ENCODE data around the gene LINC01488.

Gene LINC01488
- total RNA-seq: 0 reads per million in 3 donors

DNA sequence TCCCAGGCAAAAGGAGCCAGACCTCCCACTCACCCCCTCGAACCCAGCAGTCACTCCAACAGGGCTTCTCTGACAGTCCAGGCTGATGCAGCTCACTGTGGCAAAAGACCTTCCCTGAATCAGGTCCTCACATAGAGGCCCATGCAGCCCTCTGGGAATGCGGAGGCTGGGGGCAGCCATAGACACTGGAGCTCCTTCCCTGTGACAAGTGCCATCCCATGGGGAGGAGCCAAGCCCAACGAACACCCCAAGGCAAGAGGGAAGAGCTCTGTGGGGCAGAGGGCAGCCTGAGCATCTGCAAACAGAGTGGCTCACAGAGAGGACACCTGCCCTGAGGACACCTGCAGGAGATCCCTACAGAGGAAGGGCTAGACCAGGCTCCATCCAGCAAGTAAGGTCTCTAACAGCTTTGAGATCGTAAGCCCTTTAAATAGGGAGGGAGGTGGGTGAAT lies at the start of gene LINC01488:
Gene LINC01488, plus strand, starts transcription at position 271 of the 452 bp plus-strand sequence.
- Histone ChIP-seq H3K36me3 (ENCODE audit: control insufficient read depth, insufficient read depth, low read length) (no peaks in the 10 kb centered on the region), H3K27ac (ENCODE audit: insufficient read depth, low read length, poor library complexity, severe bottlenecking) (no peak within 1 kb of the TSS), H3K4me1 (ENCODE audit: control insufficient read depth, insufficient read depth, low read length, poor library complexity, severe bottlenecking) (no peaks in the 10 kb centered on the region), H3K27me3 (replicated peaks; ENCODE audit: control insufficient read depth, insufficient read depth, low read length, poor library complexity, severe bottlenecking) (no peaks in the 10 kb centered on the region), H3K9me3 (ENCODE audit: control insufficient read depth, low read length) (no peaks in the 10 kb centered on the region), H3K4me3 (ENCODE audit: insufficient read depth, low read depth, low read length, poor library complexity, severe bottlenecking) (no peak within 1 kb of the TSS)
- DNase-seq: no peak

DNA sequence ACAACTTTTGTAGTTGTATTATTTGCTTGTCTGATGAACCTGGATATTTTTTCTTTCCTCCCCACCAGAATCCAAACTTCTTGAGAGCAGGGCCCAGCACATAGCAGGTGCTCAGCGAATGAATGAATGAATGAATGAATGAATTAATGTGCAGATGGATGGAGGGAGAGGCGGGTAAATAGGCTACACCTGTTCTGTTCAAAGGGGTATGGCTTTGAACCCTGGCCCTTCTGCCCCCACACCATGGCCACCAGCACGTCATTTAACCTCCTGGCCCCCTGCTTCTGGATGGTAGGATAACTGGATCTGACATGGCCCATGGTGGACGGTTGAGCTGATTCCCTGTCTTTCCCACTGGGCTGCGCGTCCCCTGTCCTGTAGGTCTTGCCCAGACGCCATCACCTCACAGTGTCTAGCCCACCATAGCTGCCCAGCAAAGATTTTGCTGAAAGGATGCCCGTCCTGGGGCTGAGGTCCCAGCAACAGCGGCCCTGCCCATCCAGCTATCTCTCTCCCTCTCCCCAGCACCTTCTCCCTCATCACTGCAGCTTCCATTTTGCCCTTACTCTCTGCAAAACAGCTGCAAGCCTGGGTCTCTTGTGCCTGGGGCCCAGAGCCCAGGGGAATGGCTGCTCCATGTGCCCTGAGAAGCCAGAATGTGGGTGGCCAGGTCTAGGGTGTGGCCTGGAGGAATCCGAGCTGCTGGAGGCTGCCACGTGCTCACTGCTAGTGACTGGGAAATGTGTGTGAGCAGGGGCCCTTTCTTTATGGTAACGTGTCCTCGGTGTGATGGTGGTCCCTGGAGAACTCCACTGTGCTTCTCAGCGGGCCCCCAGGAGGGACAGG lies 49.3 kb upstream of the LINC01488 start:
- no peaks in the 10 kb centered on the region for H3K9me3 ChIP-seq (ENCODE audit: control insufficient read depth, low read length)
- no peaks in the 10 kb centered on the region for H3K27me3 ChIP-seq (replicated peaks; ENCODE audit: control insufficient read depth, insufficient read depth, low read length, poor library complexity, severe bottlenecking)
- no peaks in the 10 kb centered on the region for H3K4me1 ChIP-seq (ENCODE audit: control insufficient read depth, insufficient read depth, low read length, poor library complexity, severe bottlenecking)
- no peak overlapping the region for H3K4me3 ChIP-seq (ENCODE audit: insufficient read depth, low read depth, low read length, poor library complexity, severe bottlenecking)
- DNase-seq: no peak
- no peaks in the 10 kb centered on the region for H3K36me3 ChIP-seq (ENCODE audit: control insufficient read depth, insufficient read depth, low read length)
- H3K27ac ChIP-seq (ENCODE audit: insufficient read depth, low read length, poor library complexity, severe bottlenecking): no peak overlapping the region

DNA sequence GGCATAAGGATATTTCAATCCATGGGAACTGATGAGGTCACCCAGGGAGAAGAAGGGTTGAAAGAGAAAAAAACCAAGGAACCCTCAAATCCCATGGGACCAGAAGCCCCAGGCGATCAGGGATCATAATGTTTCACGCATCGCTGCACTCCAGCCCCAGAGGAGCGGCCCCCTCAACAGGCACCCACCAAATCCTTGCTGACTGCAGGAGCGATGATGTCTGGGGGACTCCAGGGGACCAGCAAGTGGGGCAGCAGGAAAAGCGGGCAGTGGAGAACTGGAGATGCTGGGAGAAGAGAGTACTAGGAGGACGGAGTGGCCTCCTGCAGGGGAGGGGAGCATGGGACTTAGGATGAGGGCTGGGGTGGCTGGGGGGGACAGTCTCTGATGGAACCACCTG lies 47.7 kb upstream of the LINC01488 start:
- no peak for DNase-seq
- H3K27ac ChIP-seq (ENCODE audit: insufficient read depth, low read length, poor library complexity, severe bottlenecking): no peak overlapping the region
- no peaks in the 10 kb centered on the region for H3K36me3 ChIP-seq (ENCODE audit: control insufficient read depth, insufficient read depth, low read length)
- H3K9me3 ChIP-seq (ENCODE audit: control insufficient read depth, low read length): no peaks in the 10 kb centered on the region
- H3K27me3 ChIP-seq (replicated peaks; ENCODE audit: control insufficient read depth, insufficient read depth, low read length, poor library complexity, severe bottlenecking): no peaks in the 10 kb centered on the region
- no peaks in the 10 kb centered on the region for H3K4me1 ChIP-seq (ENCODE audit: control insufficient read depth, insufficient read depth, low read length, poor library complexity, severe bottlenecking)
- no peak overlapping the region for H3K4me3 ChIP-seq (ENCODE audit: insufficient read depth, low read depth, low read length, poor library complexity, severe bottlenecking)

DNA sequence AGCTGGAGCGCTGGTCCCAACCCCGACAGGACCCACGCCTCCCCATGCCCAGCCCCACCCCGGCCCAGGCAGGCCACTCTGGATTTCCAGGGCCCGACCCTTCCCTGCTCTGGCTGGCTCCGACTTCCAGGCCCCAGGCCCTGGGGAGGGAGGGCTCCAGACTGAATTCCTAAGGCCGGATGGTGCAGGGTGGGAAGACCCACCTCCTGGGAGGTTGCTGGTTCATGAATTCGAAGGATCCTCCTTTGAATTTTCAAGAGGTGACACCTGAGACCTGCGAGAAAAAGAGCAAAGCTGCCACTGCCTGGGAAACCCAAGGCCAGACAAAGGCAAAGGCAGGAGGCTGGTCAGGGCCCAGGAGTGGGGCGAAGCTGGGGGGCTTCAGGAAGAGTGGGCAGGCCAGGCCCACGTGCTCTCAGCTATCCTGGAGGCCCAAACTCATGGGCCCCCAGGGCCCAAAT lies 47.0 kb upstream of the LINC01488 start:
- Histone ChIP-seq H3K27ac (ENCODE audit: insufficient read depth, low read length, poor library complexity, severe bottlenecking) (no peak overlapping the region), H3K4me3 (ENCODE audit: insufficient read depth, low read depth, low read length, poor library complexity, severe bottlenecking) (no peak overlapping the region), H3K4me1 (ENCODE audit: control insufficient read depth, insufficient read depth, low read length, poor library complexity, severe bottlenecking) (no peaks in the 10 kb centered on the region)

DNA sequence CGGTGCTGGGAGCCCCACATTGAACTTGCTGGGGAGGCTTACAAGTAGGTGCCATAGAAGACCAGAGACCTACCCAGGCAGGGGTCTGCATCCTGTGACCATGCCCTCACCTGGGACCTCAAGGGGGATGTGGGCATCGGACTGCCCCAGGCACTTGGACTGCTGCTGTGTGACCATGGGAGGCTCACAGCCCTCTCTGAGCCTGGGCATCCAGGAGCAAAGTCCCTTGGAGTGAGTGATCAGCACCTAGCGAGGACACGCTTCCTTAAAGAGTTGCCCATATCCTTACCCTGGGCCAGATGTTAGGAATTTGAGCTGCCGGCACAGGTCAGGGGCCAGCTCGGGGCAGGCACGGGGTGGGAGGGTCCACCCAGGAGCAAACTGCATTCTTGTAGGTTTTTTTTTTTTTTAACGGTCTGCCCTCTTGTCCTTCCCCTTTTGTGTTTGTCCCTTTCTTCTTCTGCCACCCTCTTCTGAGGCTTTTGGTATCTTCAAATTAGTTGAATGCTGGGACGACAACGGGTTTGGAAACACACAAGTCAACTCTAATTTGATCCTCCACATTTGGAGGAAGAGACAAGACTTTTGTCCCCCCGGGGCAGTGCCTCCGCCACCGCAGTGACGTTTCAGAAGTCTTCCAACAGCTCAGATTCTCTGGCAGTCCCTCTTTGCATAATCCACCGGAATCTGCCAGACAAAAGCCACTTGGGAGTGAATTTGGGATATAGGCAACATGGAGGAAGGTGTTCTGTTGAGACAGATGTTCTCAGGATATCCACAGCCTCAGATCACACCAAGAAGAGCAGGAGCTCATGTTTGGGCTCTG lies 46.1 kb upstream of the LINC01488 start:
- H3K27me3 ChIP-seq (replicated peaks; ENCODE audit: control insufficient read depth, insufficient read depth, low read length, poor library complexity, severe bottlenecking): no peaks in the 10 kb centered on the region

More for the DNA sequence above, 47.0 kb upstream of the LINC01488 start:
- Histone ChIP-seq H3K27me3 (replicated peaks; ENCODE audit: control insufficient read depth, insufficient read depth, low read length, poor library complexity, severe bottlenecking) (no peaks in the 10 kb centered on the region), H3K9me3 (ENCODE audit: control insufficient read depth, low read length) (no peaks in the 10 kb centered on the region), H3K36me3 (ENCODE audit: control insufficient read depth, insufficient read depth, low read length) (no peaks in the 10 kb centered on the region)
- no peak for DNase-seq

DNA sequence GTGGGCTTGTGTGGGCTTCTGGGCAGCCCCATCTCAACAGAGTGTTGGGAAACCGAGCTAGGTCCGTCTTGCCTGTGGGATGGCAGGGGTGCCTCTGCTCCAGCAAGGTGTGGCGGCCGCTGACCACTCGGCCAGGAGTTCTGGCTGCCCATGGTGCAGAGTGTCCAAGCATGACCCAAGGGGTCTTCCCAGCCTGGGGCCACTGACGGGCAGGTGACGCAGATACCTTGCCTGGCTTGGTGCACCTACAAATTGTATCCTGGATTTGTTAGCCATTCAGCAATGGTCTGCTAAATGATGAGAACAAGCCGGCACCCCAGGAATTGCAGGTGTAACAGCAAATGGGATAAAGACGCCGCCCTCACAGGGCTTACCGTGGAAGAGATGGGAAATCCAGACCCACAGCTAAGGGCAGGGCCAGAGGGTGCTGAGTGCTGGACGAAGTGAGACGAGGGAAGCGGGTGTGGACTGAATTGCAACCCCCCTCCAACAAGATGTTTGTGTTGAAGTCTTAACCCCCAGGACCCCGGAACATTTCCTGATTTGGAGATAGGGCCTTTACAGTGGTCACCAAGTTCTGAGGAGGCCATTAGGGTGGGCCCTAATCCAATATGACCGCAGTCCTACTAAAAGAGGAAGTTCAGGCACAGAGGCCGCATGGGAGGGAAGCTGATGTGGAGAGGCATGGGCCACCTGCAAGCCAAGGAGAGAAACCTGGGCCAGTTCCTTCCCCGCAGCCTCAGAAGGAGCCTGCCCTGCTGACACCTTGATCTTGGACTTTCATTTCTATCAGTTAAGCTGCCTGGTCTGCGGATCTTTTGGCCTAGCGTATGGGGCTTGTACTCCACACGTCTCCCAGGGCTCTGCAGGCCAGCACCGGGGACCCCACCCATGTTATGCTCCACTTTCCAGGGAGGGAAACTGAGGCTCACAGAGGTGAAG lies 45.2 kb upstream of the LINC01488 start:
- no peak overlapping the region for H3K4me3 ChIP-seq (ENCODE audit: insufficient read depth, low read depth, low read length, poor library complexity, severe bottlenecking)
- H3K27ac ChIP-seq (ENCODE audit: insufficient read depth, low read length, poor library complexity, severe bottlenecking): no peak overlapping the region

More for the DNA sequence above, 46.1 kb upstream of the LINC01488 start:
- Histone ChIP-seq H3K9me3 (ENCODE audit: control insufficient read depth, low read length) (no peaks in the 10 kb centered on the region), H3K4me1 (ENCODE audit: control insufficient read depth, insufficient read depth, low read length, poor library complexity, severe bottlenecking) (no peaks in the 10 kb centered on the region), H3K4me3 (ENCODE audit: insufficient read depth, low read depth, low read length, poor library complexity, severe bottlenecking) (no peak overlapping the region), H3K27ac (ENCODE audit: insufficient read depth, low read length, poor library complexity, severe bottlenecking) (no peak overlapping the region), H3K36me3 (ENCODE audit: control insufficient read depth, insufficient read depth, low read length) (no peaks in the 10 kb centered on the region)
- DNase-seq: no peak

DNA sequence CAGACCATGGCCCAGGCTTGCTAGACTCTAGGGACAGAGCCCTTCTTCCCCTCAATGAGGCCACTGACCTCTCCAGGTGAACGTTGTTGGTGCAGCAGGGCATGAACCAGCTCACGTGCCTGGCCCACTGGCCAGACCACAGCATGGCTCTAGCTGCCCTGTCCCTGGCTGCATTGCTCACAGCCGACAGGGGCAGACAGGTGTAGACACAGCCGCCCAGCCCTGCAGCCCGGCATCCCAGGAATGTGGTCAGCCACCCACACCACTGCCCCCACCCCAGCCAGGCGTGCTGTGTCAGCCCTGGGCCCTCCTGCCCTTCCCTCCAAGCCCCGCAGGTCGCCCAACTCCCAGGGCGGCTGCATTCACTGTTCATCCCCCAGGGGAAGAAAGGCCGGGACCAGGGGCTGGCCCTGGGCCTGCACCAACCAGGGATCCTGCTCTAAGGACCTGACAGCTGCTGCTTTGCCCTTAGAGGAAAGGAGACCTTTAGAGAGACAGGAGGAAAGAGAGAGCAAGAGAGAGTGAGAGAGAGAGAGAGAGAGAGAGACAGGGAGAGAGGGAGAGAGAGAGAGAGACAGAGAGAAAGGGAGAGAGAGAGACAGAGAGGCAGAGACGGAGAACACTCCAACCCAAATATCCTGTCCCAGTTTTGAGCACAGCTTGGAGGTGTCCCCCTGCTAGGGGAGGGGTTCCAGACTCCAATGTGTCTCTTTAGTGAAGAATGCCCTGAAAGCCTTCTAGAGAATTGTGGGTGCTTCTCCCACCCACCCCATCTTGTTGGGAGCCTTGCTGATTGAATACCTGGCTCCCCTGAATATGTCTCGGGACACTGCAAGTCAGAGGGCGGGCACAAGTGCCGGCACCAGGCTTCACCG lies 44.2 kb upstream of the LINC01488 start:
- no peaks in the 10 kb centered on the region for H3K4me1 ChIP-seq (ENCODE audit: control insufficient read depth, insufficient read depth, low read length, poor library complexity, severe bottlenecking)
- H3K27ac ChIP-seq (ENCODE audit: insufficient read depth, low read length, poor library complexity, severe bottlenecking): no peak overlapping the region
- H3K4me3 ChIP-seq (ENCODE audit: insufficient read depth, low read depth, low read length, poor library complexity, severe bottlenecking): no peak overlapping the region
- no peaks in the 10 kb centered on the region for H3K27me3 ChIP-seq (replicated peaks; ENCODE audit: control insufficient read depth, insufficient read depth, low read length, poor library complexity, severe bottlenecking)
- H3K9me3 ChIP-seq (ENCODE audit: control insufficient read depth, low read length): no peaks in the 10 kb centered on the region
- no peak for DNase-seq
- H3K36me3 ChIP-seq (ENCODE audit: control insufficient read depth, insufficient read depth, low read length): no peaks in the 10 kb centered on the region

More for the DNA sequence above, 45.2 kb upstream of the LINC01488 start:
- H3K36me3 ChIP-seq (ENCODE audit: control insufficient read depth, insufficient read depth, low read length): no peaks in the 10 kb centered on the region
- no peaks in the 10 kb centered on the region for H3K4me1 ChIP-seq (ENCODE audit: control insufficient read depth, insufficient read depth, low read length, poor library complexity, severe bottlenecking)
- no peak for DNase-seq
- H3K9me3 ChIP-seq (ENCODE audit: control insufficient read depth, low read length): no peaks in the 10 kb centered on the region
- H3K27me3 ChIP-seq (replicated peaks; ENCODE audit: control insufficient read depth, insufficient read depth, low read length, poor library complexity, severe bottlenecking): no peaks in the 10 kb centered on the region

DNA sequence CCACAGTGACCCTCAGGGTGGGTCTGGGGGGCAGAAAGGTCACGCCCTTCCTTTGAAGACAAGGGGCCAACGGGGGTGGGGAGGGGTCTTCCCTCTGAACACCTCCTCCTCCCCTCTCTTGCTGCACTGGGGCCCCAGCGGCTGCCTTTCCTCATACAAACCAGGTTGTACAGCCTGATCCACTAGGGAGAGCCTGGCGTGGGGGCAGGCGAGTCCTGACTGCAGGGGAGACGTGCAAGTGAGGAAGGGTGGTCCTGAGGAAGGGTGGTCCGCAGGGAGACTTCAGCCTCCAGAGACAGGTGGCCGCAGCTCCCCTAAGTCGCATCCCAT lies 43.6 kb upstream of the LINC01488 start:
- Histone ChIP-seq H3K36me3 (ENCODE audit: control insufficient read depth, insufficient read depth, low read length) (no peaks in the 10 kb centered on the region), H3K27ac (ENCODE audit: insufficient read depth, low read length, poor library complexity, severe bottlenecking) (no peak overlapping the region), H3K9me3 (ENCODE audit: control insufficient read depth, low read length) (no peaks in the 10 kb centered on the region), H3K4me1 (ENCODE audit: control insufficient read depth, insufficient read depth, low read length, poor library complexity, severe bottlenecking) (no peaks in the 10 kb centered on the region), H3K4me3 (ENCODE audit: insufficient read depth, low read depth, low read length, poor library complexity, severe bottlenecking) (no peak overlapping the region), H3K27me3 (replicated peaks; ENCODE audit: control insufficient read depth, insufficient read depth, low read length, poor library complexity, severe bottlenecking) (no peaks in the 10 kb centered on the region)
- DNase-seq: no peak

Measured in effector memory CD4-positive, alpha-beta T cell (primary cell).